MV-4-11 (cell line): ENCODE data around the gene CIB4.

ENCODE experiments used
- DNase-seq: peaks from one replicate; lab custom pipeline; 2025; lab: John Stamatoyannopoulos, UW

CIB4 gene

DNA sequence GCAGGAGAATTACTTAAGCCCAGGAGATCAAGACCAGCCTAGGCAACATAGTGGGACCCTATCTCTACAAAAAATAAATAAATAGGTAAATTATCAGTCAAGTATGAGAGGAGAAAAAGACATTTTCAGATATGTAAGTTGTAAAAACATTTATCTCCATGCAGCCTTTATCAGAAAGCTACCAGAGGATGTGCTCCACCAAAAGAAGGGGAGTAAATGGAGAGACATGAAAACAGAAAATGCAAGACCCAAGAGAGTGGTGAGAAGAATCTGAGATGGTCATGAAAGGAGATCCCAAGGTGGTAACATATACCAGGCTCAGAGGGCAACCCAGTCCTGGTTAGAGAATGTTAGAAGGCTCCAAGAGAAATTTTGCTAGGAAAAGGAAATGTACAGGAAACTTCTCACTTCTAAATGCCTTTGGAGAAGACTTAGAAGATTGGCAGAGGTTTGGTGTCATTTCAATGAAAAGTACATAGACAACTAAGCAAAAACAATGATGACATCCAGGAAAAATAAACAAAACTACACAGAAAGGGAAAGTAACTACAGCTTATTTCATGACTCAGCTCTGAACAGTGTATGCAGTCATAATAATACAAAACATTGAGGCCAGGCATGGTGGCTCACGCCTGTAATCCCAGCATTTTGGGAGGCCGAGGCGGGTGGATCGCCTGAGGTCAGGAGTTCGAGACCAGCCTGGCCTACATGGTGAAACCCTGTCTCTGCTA, 19.5 kb downstream of the CIB4 start:
- DNase-seq, result no peak

DNA sequence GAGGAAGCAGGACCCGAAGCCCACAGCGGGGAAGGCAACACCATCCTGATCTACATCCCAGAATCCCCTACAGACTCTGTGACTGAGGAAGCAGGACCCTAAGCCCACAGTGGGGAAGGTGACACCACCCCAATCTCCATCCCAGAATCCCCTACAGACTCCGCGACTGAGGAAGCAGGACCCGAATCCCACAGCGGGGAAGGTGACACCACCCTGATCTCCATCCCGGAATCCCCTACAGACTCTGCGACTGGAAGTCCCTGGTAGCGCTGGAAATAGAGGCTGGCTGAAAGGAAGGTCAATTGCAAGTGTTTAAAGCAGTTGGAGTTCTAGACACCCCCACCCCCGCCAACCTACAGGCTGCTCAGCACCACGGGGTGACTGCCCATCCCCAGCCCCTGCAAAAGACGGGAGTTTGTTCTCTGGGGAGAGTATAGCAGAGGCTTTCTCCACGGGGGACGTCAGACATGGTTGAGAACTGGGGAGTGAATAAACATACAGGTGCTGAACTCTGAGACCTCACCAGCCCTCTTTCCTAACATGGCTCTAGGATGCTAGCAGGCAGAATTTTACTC, 21.0 kb downstream of the CIB4 start:
- no peak for DNase-seq

DNA sequence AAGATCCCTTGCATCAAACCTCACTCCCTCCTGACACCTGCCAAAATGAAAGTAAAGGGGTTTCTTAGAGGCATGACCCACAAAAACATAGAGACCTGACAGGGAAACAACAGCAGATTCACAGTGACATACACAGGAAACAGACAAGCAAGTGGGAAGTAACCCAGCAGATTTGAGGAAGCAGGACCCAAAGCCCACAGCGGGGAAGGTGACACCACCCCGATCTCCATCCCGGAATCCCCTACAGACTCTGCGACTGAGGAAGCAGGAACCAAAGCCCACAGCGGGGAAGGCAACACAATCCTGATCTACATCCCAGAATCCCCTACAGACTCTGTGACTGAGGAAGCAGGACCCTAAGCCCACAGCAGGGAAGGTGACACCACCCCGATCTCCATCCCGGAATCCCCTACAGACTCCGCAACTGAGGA, 21.6 kb downstream of the CIB4 start:
- peak; percentile 22 for DNase-seq

DNA sequence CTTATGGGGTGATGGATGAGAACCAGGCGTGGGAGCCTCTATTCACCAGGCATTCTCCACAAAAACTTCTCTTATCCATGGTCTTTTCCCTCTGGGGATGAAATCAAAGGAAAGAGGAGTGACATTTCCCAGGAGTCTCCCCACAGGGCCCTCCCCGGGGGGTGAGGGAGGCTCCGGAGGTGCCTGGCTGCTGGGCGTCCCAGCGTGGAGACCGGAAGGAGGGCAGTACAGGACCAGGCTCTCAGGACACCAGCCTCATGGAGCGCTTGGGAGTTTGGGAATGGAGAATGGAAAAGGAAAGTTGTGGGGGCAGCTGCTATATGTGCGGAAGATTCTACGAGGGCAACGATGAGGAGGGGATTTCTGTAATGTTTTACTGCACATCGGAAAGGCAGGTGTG, 22.1 kb downstream of the CIB4 start:
- DNase-seq, result no peak

DNA sequence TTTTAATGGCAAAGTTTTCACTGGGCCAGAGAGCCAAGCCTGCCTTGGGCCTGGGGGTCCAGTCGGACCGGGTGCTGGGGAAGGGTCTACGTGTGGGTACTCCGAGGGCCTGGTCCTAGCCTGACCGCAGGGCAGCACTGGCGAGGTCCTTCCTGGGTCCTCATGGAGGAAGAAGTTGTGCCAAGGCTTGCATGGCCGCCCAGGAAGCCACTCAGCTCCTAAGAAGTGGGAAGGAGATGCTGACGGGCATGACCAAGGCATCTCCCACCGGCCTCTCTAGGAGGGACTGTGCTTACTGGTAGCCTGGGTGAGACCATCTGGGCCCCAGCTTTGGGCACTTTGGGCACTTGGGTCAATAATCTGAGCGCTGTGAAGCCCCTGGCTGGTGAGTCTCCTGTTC, 22.6 kb downstream of the CIB4 start:
- DNase-seq, result no peak

DNA sequence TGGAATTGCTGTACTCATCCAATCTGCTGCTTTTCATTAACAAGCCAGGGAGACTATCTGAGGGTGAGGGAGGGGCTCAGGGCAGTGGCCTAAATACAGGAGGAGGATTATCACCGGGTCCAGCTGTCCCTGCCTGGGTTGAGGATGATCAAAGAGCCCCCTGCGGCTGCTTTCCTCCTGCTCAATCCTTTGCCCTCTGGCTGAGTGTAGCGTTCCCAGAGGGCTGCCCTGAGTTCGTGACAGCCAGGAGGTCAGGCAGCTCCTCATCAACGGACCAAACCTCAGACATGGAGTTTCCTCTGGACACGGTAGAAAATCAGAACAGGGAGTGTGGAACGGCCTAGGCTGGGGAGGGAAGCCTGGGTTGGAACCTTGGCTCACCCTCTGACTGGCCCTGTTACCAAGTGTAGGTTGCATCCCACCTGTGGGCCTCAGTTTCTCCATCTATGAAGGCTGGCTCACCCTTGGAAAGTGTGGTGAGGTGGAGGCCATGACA, 23.5 kb downstream of the CIB4 start:
- DNase-seq, result no peak

DNA sequence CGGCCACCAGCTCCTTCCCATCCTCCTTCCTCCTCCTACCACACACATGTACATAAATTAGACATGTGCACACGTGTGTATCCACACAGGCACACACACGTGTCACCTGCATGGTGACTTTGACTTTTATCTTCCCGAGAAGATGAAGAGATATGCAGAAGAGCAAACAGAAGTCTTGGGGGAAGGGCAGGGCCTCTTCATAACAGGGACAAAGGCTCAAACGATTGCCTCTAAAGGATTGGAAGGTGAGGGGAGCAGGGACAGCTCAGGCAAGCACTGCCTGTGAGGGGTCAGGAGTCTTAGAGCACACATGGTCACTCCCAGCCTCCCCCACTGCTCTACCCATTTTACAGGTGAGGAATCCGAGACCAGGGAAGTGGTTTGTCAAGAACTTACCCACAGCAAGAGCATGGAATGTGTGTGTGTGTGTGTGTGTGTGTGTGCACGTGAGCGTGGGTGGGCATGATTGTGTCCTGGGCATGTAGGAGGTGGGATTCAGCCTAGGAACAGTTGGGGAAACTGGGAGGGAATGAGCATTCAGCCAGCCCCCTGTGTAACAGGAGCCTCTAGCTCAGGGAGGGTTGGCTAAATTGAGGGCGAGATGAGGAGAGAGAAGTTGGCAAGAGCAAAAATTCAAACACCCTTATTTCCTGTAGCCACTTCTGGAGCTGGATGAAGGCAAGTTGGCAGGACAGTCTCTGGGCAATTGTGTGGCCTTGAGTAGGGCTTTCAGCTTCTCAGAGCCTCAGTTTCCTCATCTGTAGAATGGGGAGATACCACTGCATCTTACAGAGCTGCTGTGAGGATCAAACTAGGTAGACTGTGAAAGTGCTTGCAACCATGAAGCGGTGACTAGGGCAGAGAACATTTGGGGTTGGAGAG, 24.2 kb downstream of the CIB4 start:
- DNase-seq, result no peak

DNA sequence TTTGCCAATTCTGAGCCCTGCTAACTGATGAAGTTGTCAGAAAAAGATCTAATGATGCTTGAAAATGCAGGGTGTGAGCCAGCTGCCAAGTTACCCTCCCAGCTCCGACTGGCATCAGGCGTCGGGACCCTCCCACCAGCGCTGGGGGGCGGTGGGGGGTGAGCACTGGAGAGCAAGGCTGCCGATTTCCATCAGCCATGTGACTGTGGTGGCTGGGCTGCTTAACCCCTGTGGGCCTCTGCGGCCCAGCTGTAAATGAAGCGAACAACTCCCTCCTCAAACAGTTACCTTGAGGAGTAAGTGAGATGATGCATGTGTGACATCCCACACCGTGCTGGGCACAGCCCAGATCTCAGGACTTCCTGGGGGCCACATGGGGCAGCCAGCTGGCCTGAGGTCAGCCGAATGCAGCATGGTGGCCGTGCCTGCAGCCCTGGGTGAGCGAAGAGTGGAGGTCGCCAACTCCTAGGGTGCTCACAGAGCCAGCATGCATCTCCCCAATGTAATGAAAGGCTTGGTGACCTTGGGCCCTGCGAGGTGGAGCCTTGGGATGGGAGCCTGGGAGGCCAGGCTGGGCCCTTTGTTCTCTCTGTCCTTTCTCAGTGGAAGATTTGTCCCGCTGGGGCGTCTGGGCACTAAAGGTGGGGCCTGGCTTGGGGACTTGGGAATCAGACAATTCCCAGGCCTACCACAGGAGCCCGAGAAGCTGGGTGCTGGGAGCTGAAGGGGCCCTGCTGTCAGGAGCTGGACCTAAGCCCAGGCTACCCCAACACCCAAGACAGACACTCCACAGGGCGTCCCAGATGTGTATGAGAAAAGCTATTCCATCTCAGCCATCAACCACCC, 25.1 kb downstream of the CIB4 start:
- DNase-seq, result no peak

DNA sequence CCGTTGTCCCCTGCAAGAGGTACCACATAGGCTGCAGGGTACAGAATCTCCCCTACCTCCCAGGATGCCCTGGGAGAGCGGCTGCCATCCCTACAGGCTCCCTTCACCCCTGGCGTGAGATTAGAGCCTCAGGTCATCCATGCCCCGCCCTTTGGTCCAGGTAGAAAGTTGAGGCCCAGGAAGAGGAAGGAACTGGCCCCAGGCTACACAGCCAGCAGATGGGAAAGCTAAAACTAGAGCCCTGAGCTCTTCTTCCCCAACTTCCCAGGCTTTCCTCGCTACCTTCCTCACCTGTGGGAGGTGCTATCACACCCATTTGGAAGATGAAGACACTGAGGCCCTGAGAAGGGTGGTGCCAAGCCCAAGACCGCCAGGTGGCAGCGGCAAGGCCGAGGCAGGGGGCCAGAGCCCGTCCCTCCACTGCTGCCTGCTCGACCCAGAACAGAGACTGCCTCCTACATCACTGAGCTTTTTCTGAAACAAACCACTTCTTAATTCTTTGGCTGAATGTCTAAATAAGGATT, 25.8 kb downstream of the CIB4 start:
- no peak for DNase-seq

DNA sequence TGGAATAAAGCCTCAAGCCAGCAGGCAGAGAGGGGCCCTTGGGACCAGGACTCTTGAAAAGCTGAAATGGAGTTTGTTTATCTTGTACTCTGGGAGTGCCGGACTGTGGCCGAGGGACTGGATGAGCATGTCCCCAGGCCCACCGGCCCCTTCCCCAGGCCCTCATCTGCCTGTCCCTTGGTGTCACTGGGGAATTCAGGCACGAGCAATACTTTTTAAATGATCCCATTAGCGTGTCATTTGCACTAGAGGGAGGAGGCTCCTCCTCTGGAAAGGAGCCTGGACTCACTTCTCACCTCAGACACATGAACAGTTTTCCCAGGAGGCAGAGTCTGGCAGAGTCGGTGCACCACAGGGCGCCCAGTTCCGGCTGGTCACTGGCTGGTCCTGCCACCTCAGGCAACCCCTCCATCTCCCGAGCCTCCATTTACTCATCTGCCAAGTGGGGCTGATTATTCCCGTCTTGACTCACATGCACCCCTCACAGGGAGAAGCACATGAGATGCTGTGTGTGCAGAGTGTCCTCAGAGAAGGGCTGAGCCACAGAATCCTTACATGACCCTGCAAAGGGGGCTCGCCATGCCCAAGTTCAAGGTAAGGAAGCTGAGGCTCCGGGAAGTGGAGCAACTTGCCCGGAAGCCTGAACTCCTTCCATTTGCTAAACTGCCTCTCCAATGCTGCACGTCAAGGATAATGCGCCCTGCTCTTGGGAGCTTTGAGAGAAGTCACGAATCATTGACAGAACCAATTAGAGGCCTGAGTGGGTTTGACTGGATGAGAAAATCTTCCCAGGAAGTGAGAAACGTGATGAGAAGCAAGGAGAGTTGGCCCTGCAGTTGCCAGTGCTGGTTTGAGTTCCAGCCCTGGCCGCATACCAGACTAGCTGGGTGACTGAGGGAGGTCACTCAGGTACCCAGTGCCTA, 26.7 kb downstream of the CIB4 start:
- DNase-seq, result no peak

DNA sequence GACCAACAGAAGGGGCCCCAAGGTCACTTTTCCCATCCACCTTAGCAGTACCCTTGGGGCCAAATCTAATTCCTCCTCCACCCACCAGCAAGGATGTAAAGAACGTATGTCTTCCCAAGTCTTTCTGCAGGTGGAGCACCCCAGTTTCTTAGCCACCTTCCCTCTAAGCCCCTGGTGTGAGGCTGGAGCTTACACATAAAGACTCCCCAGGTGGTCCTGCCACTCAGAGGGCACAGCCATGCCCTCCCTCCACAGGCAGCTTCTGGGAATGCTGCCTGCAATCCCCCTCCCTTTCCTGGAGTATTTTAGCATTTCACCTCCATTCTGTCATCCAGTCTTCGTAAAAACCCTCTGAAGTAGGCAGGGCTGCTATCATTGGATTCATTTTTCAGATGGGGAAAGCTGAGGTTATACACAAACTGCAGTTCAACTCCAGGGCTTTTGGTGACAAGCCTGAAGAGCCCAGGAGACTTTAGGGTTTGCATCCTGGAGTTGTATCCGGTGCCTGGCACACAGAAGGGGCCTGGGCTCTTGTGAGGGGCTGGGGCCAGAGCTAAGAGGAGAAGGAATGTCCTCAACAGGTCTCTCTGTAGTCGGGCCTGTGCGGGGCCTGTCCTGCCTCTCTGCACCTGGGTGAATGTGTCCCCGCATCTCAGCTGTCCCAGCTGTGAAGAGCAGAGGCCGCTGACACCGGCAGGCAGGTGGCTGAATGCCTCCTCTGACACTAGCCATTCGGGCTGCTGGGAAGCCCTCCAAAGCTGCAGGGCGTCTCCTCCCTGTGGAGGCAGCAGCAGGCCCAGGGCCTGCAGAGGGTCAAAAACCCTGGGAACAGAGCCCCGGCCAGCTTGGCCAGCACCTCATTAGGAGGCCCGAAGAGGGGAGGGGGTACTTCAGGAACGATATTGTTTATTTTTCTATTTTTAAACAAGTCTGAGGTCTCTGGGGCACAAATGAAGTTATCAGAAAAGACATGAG, 27.6 kb downstream of the CIB4 start:
- no peak for DNase-seq

DNA sequence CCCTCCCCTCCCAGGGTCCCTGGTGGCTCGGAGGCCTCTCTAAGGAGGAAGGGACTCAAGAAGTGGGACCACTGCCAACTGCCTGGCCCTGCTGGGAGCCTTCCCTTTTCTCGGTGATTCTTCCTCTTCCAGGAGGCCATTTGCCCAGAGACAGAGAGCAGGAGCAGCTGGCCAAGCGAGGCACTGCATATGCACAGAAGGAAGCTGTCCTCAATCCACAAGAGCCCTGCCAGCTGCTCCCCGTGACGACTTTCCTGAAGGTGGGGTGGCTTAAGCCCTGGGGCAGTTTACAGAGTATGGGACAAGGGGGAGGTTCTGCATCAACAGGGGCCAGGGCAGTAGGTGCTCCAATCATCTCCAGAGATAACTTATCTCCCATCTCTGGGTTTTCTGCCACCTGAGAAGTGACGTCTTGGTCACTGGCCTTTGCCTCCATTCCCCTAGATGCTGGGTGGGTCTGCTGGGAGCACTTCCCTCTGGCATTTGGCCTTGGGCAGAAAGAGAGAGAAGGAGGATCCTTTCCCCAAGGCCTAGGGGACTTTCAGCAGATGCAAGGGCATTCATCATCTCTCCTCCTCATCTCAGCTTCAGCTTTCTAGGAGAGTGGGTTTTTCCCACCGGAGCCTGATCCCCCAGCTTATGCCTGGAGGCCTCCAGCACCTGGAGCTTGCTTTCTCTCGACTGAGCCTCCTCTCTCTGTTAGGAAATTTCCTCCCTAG, 28.5 kb downstream of the CIB4 start:
- DNase-seq, result peak; percentile 47

DNA sequence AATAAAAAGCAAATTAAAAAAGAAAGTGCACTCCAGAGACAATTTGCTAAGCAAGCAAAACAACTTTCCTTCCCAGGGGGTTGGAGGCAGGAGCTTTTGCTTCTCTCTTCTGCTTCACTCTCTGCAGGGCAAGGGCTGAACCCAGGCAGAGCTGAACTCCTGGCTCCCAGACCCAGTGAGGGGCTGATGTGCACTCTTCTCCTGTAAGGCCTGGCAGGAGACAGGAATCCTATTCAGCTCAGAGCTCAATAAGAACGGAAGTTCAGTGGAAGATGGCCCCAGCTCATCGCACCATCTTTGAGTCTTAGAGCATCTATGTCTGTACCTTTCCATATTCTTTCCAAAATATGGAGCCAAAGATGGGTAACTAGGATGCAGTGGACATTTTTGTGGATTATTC, 29.1 kb downstream of the CIB4 start:
- DNase-seq, result no peak

DNA sequence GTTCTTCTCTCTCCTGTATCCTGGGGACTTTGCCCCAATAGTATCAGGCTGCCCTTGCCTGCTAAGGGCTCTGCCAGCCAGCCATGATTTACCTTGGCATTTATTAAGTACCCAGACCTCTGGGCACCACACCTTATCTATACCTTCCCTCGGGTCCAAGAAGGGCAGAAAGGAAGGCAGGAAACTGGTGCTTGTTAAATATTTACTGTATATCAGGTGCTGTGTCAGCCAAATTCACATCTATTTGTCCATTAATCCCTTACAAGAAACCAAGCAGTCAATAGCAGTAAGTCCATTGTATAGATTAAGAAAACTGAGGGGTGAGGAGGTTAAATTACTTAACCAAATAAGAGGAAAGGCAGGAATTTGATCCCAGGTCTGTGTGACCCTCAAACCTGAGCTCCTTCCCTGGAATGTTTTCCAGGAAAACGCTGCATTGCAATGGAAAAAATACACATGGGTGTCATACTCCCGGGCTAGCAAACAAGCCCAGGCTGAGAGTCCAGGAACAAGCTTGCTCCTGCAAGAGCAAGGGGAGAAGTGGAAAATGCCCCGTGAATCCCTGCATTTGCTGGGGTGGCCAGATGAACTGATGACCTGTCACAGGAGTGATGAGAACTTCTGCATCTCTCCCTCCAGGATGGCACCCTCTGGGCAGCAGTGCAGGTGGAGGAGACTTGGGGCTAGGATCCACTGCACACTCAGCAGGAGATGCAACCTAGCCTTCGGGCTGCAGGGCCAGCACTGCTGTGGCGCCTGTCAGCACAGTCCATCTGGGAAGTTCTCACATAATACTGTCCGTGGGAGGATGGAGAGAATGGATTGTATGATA, 30.4 kb downstream of the CIB4 start:
- no peak for DNase-seq

DNA sequence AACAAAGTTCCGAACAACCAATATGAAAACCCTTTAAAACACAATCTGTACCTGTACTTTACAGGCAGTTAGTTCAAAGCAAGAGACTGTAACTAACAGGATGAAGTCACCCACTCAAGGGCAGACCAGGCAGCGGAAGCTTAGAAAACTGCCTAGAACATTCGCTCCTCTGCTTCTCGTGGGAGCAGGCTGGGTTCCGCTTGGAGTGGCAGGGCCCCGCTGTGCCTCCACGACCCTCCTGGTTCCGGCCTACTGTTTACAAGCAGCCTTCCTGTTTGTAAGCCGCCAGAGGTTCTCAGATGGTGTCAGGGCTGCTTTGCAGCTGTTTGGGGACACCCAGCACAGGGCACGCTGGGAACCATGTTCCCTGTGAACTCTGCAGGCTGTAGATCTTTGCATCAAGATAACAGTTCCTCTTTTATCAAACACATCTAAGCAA, 31.3 kb downstream of the CIB4 start:
- DNase-seq, result peak; percentile 52

DNA sequence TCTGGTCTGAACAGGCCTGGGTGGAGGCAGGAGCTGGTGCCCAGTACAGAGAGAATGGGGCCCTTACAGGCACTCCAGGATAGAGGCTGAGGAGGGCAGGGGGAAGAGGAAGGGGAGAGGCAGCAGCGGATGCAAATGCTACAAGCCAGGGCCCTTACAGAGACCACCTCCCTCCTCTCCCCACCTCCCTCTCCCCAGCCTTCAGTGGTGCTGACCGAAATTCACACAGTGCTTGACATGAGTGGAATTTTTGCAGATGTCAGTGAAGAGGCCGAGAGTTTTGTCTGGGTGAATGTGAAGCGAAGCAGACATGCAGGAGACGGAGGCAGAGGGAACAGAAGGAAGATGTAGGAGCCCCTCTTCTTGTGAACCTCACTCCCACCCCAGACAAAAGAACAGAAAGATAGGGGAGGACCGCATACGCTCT, 31.9 kb downstream of the CIB4 start:
- no peak for DNase-seq

DNA sequence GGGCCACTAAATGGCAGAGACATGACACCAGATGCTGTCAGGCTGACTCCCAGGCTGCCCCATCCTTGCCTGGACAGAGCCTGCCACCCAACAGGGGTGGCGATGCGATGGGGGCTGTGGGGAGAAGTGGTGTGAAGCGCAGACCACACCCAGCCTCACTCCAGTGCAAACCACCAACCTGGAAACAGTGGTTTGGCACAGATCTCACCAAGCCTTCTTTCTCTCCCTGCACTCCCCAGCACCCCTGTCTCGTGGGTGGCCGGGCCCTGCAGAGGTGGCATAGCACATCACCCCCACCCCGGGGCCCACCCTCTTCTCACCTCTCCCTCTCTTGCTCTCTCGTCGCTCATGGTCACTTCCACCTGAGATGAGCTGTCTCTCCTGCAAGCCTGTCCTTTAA, 32.6 kb downstream of the CIB4 start:
- no peak for DNase-seq

DNA sequence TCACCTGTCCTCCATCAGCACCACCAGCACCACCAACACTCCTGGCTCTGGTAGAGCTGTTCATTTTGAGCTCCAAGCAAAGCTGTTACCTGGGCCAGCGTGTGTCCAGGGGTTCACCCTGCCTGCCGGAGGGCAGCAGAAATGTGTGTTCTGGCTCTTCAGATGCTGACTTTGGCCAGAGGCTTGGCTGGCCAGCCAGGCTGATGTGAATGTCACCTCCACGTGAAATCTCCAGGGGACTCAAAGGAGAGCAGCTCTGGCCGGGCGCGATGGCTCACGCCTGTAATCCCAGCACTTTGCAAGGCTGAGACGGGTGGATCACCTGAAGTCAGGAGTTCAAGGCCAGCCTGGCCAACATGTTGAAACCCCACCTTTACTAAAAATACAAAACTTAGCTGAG, 33.5 kb downstream of the CIB4 start:
- DNase-seq, result no peak
